Activated CD4-positive, alpha-beta T cell treated with anti-CD3 and anti-CD28 coated beads, Interleukin-2, amount 50 U/mL, for 4 hours (primary cell): ENCODE data around the gene MSL3B.

Experiments used
- DNase-seq, 2 experiments: peaks; one replicate each; pipeline ENCODE4 v3.0.0-alpha.2; 2020

Gene MSL3B

DNA sequence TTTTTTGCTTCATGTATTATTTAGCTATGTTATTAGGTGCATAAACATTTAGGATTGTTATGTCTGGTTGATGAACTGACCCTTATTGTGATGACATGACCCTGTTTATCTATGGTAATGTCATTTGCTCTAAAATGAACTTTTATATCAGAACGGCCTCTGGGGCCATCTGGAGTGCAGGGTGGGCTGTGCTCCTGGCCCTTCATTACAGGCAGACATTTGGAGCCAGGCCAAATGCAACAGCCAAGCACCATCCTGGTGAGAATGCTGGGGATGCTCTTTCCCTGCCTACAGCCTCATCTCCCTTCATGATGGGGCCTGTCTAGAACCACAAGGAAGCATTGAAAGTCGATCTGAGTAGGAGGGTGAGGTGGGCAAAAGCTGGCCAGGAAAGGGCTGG lies 51.9 kb downstream of the MSL3B start:
- no peak for DNase-seq

- no peak for DNase-seq
Measured at GRCh38 chr2:233815861-233816260, 52.3 kb downstream of the MSL3B start.
